Measurements from ENCODE around the gene PER1. TPM values are rescaled to one million over a fixed set of nuclear protein-coding genes. Genes with fewer than 3 reads are reported as not detected.

PER1 gene
- total and polyA plus RNA-seq, 9 of the 15 experiments (the other 6 are each of a cell fraction or from before 2014, with no cell fraction given): 0.13 to 26.0 (median 3.4) TPM

DNA sequence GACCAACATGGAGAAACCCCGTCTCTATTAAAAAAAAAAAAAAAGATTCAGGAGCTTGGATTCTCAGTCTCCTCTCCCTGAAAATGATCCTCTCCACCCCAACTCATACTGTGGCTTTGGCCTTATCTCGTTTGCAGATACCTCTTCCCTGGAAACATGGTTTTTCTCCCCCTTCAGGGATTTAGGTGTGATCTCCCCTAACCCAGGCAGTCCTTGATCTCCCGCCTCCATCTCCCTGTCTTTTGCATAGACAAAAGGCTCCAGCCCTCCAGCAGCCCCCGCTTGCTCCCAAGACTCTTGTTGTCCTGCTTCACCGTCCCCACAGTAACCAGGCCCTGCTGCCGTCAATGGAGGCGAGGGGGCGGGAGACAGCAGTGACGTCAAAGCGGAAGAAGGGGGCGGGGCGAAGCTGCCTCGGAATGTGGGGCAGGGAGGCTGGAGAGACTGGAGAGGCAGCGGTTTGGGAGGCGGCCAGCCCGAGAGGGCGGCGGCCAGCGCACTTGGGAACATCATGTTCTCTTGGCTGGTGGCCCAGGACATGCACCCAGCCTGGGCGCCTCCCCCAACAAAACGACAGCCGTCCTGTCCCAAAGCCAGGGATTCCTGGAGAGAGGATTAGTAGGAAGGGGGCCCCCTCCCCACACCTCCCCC, 1.9 kb upstream of the PER1 start (continued):
- TF ChIP-seq IFI16 (CRISPR knock-in tag; IDR thresholded peaks at IDR 0.05) (no peak), SP1 (CRISPR knock-in tag; IDR thresholded peaks at IDR 0.05) (peak; percentile 92), HMGN3 (IDR thresholded peaks at IDR 0.05; ENCODE audit: borderline replicate concordance, extremely low read depth, insufficient read length, low read depth, low read length) (peak; percentile 78), ZNF551 (CRISPR knock-in tag; IDR thresholded peaks at IDR 0.05) (no peak), ETV1 (tag; conservative IDR thresholded peaks at IDR 0.05; ENCODE audit: low read depth) (peak; percentile 48), EP300 (IDR thresholded peaks at IDR 0.05; ENCODE audit: low read length) (no peak; the same call in 1 of the 2 replicates), LARP7 (IDR thresholded peaks at IDR 0.05) (0 out of 2 replicates have a peak, but pooled peaks have one; percentile 22), IRF2 (CRISPR knock-in tag; IDR thresholded peaks at IDR 0.05) (no peak), ZNF324 (CRISPR knock-in tag; IDR thresholded peaks at IDR 0.05) (no peak), JUNB (CRISPR knock-in tag; conservative IDR thresholded peaks at IDR 0.05) (no peak), ELF1 (tag; IDR thresholded peaks at IDR 0.05) (peak; percentile 54), DNMT1 (IDR thresholded peaks at IDR 0.05) (no peak), ZNF76 (CRISPR knock-in tag; IDR thresholded peaks at IDR 0.05; ENCODE audit: borderline replicate concordance) (no peak), ZNF57 (CRISPR knock-in tag; IDR thresholded peaks at IDR 0.05) (no peak), ELF4 (CRISPR knock-in tag; IDR thresholded peaks at IDR 0.05) (no peak), HIVEP1 (CRISPR knock-in tag; IDR thresholded peaks at IDR 0.05) (no peak)
- TF ChIP-seq, protein P1, sequence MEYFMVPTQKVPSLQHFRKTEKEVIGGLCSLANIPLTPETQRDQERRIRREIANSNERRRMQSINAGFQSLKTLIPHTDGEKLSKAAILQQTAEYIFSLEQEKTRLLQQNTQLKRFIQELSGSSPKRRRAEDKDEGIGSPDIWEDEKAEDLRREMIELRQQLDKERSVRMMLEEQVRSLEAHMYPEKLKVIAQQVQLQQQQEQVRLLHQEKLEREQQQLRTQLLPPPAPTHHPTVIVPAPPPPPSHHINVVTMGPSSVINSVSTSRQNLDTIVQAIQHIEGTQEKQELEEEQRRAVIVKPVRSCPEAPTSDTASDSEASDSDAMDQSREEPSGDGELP (CRISPR knock-in tag; IDR thresholded peaks at IDR 0.05; ENCODE audit: borderline replicate concordance): peak; percentile 79
- TF ChIP-seq, protein P2, sequence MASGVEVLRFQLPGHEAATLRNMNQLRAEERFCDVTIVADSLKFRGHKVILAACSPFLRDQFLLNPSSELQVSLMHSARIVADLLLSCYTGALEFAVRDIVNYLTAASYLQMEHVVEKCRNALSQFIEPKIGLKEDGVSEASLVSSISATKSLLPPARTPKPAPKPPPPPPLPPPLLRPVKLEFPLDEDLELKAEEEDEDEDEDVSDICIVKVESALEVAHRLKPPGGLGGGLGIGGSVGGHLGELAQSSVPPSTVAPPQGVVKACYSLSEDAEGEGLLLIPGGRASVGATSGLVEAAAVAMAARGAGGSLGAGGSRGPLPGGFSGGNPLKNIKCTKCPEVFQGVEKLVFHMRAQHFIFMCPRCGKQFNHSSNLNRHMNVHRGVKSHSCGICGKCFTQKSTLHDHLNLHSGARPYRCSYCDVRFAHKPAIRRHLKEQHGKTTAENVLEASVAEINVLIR (CRISPR knock-in tag; IDR thresholded peaks at IDR 0.05): peak; percentile 80
- TF ChIP-seq, protein P3, sequence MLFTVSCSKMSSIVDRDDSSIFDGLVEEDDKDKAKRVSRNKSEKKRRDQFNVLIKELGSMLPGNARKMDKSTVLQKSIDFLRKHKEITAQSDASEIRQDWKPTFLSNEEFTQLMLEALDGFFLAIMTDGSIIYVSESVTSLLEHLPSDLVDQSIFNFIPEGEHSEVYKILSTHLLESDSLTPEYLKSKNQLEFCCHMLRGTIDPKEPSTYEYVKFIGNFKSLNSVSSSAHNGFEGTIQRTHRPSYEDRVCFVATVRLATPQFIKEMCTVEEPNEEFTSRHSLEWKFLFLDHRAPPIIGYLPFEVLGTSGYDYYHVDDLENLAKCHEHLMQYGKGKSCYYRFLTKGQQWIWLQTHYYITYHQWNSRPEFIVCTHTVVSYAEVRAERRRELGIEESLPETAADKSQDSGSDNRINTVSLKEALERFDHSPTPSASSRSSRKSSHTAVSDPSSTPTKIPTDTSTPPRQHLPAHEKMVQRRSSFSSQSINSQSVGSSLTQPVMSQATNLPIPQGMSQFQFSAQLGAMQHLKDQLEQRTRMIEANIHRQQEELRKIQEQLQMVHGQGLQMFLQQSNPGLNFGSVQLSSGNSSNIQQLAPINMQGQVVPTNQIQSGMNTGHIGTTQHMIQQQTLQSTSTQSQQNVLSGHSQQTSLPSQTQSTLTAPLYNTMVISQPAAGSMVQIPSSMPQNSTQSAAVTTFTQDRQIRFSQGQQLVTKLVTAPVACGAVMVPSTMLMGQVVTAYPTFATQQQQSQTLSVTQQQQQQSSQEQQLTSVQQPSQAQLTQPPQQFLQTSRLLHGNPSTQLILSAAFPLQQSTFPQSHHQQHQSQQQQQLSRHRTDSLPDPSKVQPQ (CRISPR knock-in tag; IDR thresholded peaks at IDR 0.05; ENCODE audit: borderline replicate concordance): no peak
- TF ChIP-seq, protein P4, sequence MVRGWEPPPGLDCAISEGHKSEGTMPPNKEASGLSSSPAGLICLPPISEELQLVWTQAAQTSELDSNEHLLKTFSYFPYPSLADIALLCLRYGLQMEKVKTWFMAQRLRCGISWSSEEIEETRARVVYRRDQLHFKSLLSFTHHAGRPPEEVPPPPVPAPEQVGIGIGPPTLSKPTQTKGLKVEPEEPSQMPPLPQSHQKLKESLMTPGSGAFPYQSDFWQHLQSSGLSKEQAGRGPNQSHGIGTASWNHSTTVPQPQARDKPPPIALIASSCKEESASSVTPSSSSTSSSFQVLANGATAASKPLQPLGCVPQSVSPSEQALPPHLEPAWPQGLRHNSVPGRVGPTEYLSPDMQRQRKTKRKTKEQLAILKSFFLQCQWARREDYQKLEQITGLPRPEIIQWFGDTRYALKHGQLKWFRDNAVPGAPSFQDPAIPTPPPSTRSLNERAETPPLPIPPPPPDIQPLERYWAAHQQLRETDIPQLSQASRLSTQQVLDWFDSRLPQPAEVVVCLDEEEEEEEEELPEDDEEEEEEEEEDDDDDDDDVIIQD (CRISPR knock-in tag; IDR thresholded peaks at IDR 0.05): no peak
- TF ChIP-seq, protein P5, sequence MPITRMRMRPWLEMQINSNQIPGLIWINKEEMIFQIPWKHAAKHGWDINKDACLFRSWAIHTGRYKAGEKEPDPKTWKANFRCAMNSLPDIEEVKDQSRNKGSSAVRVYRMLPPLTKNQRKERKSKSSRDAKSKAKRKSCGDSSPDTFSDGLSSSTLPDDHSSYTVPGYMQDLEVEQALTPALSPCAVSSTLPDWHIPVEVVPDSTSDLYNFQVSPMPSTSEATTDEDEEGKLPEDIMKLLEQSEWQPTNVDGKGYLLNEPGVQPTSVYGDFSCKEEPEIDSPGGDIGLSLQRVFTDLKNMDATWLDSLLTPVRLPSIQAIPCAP (CRISPR knock-in tag; IDR thresholded peaks at IDR 0.05; ENCODE audit: borderline replicate concordance): no peak
- TF ChIP-seq, protein P6, sequence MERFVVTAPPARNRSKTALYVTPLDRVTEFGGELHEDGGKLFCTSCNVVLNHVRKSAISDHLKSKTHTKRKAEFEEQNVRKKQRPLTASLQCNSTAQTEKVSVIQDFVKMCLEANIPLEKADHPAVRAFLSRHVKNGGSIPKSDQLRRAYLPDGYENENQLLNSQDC (CRISPR knock-in tag; IDR thresholded peaks at IDR 0.05): no peak

Data from K562 (cell line).